Liver (tissue), 9 donors: Measurements from ENCODE around the gene CCDC32. TPM values are rescaled to one million over a fixed set of nuclear protein-coding genes. Genes with fewer than 3 reads are reported as not detected.

Experiments
- DNase-seq: peaks from one replicate; pipeline ENCODE4 v3.0.0-alpha.2; 2017; ENCODE audit warnings: low spot score
- H3K27ac ChIP-seq, 2 donors: one replicate each; pipeline ENCODE4 v1.7.0; 2013; ENCODE audit warnings: inconsistent platforms in 2 of 2, low read length in 2 of 2, control low read depth in 1 of 2, low read depth in 1 of 2, mild to moderate bottlenecking in 1 of 2
- H3K27me3 ChIP-seq, 4 donors: one replicate each; pipeline versions ENCODE4 v1.6.1 to v1.7.0; 2013; ENCODE audit warnings: low read length in 3 of 4, inconsistent platforms in 1 of 4, mild to moderate bottlenecking in 1 of 4, moderate library complexity in 1 of 4; ENCODE audit not compliant: control insufficient read depth in 4 of 4, insufficient read depth in 4 of 4
- H3K36me3 ChIP-seq, 4 donors: one replicate each; pipeline versions ENCODE4 v1.6.1 to v1.7.0; 2013; ENCODE audit warnings: low read length in 3 of 4, mild to moderate bottlenecking in 3 of 4, low read depth in 1 of 4, moderate library complexity in 1 of 4; ENCODE audit not compliant: control insufficient read depth in 4 of 4, insufficient read depth in 3 of 4
- H3K4me1 ChIP-seq, 4 donors: one replicate each; pipeline versions ENCODE4 v1.6.1 to v1.7.0; 2013; ENCODE audit warnings: low read length in 3 of 4, mild to moderate bottlenecking in 3 of 4, moderate library complexity in 1 of 4; ENCODE audit not compliant: control insufficient read depth in 4 of 4, insufficient read depth in 4 of 4
- H3K4me3 ChIP-seq, 3 donors: one replicate each; pipeline versions ENCODE4 v1.6.1 to v1.7.0; 2013; ENCODE audit warnings: low read length in 3 of 3, control low read depth in 1 of 3, low read depth in 1 of 3, mild to moderate bottlenecking in 1 of 3
- H3K9ac ChIP-seq, 2 donors: one replicate each; pipeline ENCODE4 v1.7.0; 2013; ENCODE audit warnings: low read length in 2 of 2, mild to moderate bottlenecking in 2 of 2, moderate library complexity in 2 of 2, control low read depth in 1 of 2, low read depth in 1 of 2
- H3K9me3 ChIP-seq, 4 donors: one replicate each; pipeline versions ENCODE4 v1.6.1 to v1.7.0; 2013; ENCODE audit warnings: low read length in 3 of 4; ENCODE audit not compliant: control insufficient read depth in 4 of 4
- ATF3 ChIP-seq: IDR thresholded peaks from 2 replicates; pipeline ENCODE4 v1.6.1; 2016; ENCODE audit warnings: antibody characterized with exemption
- CTCF ChIP-seq: fragments of 150-350 bp; IDR thresholded peaks from 2 replicates; pipeline ENCODE4 v1.5.1; 2017; ENCODE audit warnings: improper control_type of control experiment, low read depth, low read length; ENCODE audit not compliant: missing input control
- EGR1 ChIP-seq, 2 donors: IDR thresholded peaks; 2 replicates each; pipeline ENCODE4 v1.6.1; 2016 to 2018; ENCODE audit warnings: antibody characterized with exemption in 2 of 2, low read depth in 2 of 2
- FOXA1 ChIP-seq: IDR thresholded peaks from 2 replicates; pipeline ENCODE4 v1.6.1; 2016; ENCODE audit warnings: antibody characterized with exemption
- FOXA2 ChIP-seq: IDR thresholded peaks from 2 replicates; pipeline ENCODE4 v1.6.1; 2016; ENCODE audit warnings: antibody characterized with exemption
- GABPA ChIP-seq, 2 donors: IDR thresholded peaks in 1 of 2; conservative IDR thresholded peaks in 1 of 2; 2 replicates each; pipeline ENCODE4 v1.6.1; 2016; ENCODE audit warnings: antibody characterized with exemption in 2 of 2, mild to moderate bottlenecking in 1 of 2, moderate library complexity in 1 of 2
- HNF4A ChIP-seq, 2 donors: conservative IDR thresholded peaks; 2 replicates each; pipeline ENCODE4 v1.6.1; 2016; ENCODE audit warnings: antibody characterized with exemption in 2 of 2, mild to moderate bottlenecking in 2 of 2
- HNF4G ChIP-seq: IDR thresholded peaks from 2 replicates; pipeline ENCODE4 v1.6.1; 2016; ENCODE audit warnings: antibody characterized with exemption
- JUND ChIP-seq, 2 donors: IDR thresholded peaks; 2 replicates each; pipeline ENCODE4 v1.6.1; 2016; ENCODE audit warnings: antibody characterized with exemption in 2 of 2
- MAX ChIP-seq: IDR thresholded peaks from 2 replicates; pipeline ENCODE4 v1.6.1; 2016; ENCODE audit warnings: antibody characterized with exemption
- NR2F2 ChIP-seq: IDR thresholded peaks from 2 replicates; pipeline ENCODE4 v1.6.1; 2016; ENCODE audit warnings: antibody characterized with exemption
- RAD21 ChIP-seq, 2 donors: IDR thresholded peaks; 2 replicates each; pipeline ENCODE4 v1.6.1; 2016; ENCODE audit warnings: antibody characterized with exemption in 2 of 2, mild to moderate bottlenecking in 2 of 2
- REST ChIP-seq: IDR thresholded peaks from 2 replicates; pipeline ENCODE4 v1.6.1; 2016; ENCODE audit warnings: antibody characterized with exemption, mild to moderate bottlenecking
- RXRA ChIP-seq, 2 donors: IDR thresholded peaks; 2 replicates each; pipeline ENCODE4 v1.6.1; 2017 to 2018; ENCODE audit warnings: antibody characterized with exemption in 2 of 2, mild to moderate bottlenecking in 1 of 2
- SP1 ChIP-seq: IDR thresholded peaks from 2 replicates; pipeline ENCODE4 v1.6.1; 2018; ENCODE audit warnings: antibody characterized with exemption, mild to moderate bottlenecking
- TAF1 ChIP-seq: conservative IDR thresholded peaks from 2 replicates; pipeline ENCODE4 v1.6.1; 2016; ENCODE audit warnings: antibody characterized with exemption, mild to moderate bottlenecking
- YY1 ChIP-seq: IDR thresholded peaks from 2 replicates; pipeline ENCODE4 v1.6.1; 2016; ENCODE audit warnings: antibody characterized with exemption, mild to moderate bottlenecking
- ZBTB33 ChIP-seq: IDR thresholded peaks from 2 replicates; pipeline ENCODE4 v1.6.1; 2016; ENCODE audit warnings: antibody characterized with exemption
- whole genome bisulfite sequencing: extraction: QIAGEN DNeasy Blood & Tissue Kit; methylation state at CpG from one replicate; pipeline ENCODE4 v1.1.7; 2013; 5-methylcytosine and 5-hydroxymethylcytosine counted together
- polyA plus RNA-seq, 2 donors: library from polyadenylated mRNA; stranded (reverse) in 1 of 2; unstranded in 1 of 2; fragments of 200-250 nt in 1 of 2; fragments of >200 nt in 1 of 2; fragmentation: Nextera tagmentation in 1 of 2; extraction: Ambion mirVana in 1 of 2; gene quantifications; one replicate each; pipeline versions ENCODE4 v1.2.1 to v1.2.3, GENCODE V29; 2013 to 2015
- total RNA-seq, 2 donors: library from RNA; depleted of rRNA; stranded (reverse); fragments of >200 nt; gene quantifications; one replicate each; pipeline ENCODE4 v1.2.3, GENCODE V29; 2014
- donor health status: healthy.
- donor health status: healthy.
- donor health status: healthy.
- donor health status: healthy.
- donor health status: healthy.

Gene CCDC32
- total and polyA plus RNA-seq, 4 donors, result 7.9 to 13.5 (median 8.9) TPM

GRCh38 chr15:40550341-40551037 lies 14.4 kb downstream of the CCDC32 start:
- WGBS, result 89% methylated on average over 6 of the region's 6 CpGs
- H3K9ac ChIP-seq, result no peak overlapping the region
- DNase-seq, result no peak
- peaks cover 0 to 13% (median 10%) of the 10 kb centered on the region in 4 donors for H3K4me1 ChIP-seq
- H3K4me3 ChIP-seq, result no peak overlapping the region
- H3K9me3 ChIP-seq, result no peaks in the 10 kb centered on the region
- TF ChIP-seq EGR1 (IDR thresholded peaks at IDR 0.05; ENCODE audit: low read depth in 2 of 2), result no peak
- H3K27me3 ChIP-seq, result no peaks in the 10 kb centered on the region
- H3K27ac ChIP-seq, result peak overlapping the region; percentile 23 to 39
- peaks cover 2 to 25% (median 7%) of the 10 kb centered on the region in 4 donors for H3K36me3 ChIP-seq

- DNase-seq, result no peak
Measured at GRCh38 chr15:40549894-40550293, 14.9 kb downstream of the CCDC32 start.

More at GRCh38 chr15:40549894-40550293, 14.9 kb downstream of the CCDC32 start:
- H3K4me1 ChIP-seq, result peaks cover 0 to 13% (median 10%) of the 10 kb centered on the region in 4 donors
- no peak overlapping the region for H3K4me3 ChIP-seq
- peak overlapping the region; percentile 23 to 39 for H3K27ac ChIP-seq
- no peaks in the 10 kb centered on the region for H3K9me3 ChIP-seq
- no peaks in the 10 kb centered on the region for H3K27me3 ChIP-seq
- TF ChIP-seq YY1, result peak; percentile 22
- TF ChIP-seq EGR1 (IDR thresholded peaks at IDR 0.05; ENCODE audit: low read depth in 2 of 2), result no peak
- TF ChIP-seq TAF1, result no peak
- no peak for TF ChIP-seq GABPA (IDR thresholded peaks at IDR 0.05 in 1 of 2, conservative IDR thresholded peaks at IDR 0.05 in 1 of 2)
- TF ChIP-seq NR2F2, result no peak
- TF ChIP-seq ATF3, result no peak
- TF ChIP-seq FOXA2, result peak; percentile 70
- no peak for TF ChIP-seq CTCF
- TF ChIP-seq HNF4G, result no peak
- TF ChIP-seq FOXA1, result peak; percentile 84
- peak; percentile 31 for TF ChIP-seq SP1
- peak; percentile 13 to 75 for TF ChIP-seq HNF4A (conservative IDR thresholded peaks at IDR 0.05)
- peak; percentile 12 to 13 for TF ChIP-seq RAD21 (IDR thresholded peaks at IDR 0.05)
- TF ChIP-seq REST, result peak; percentile 12
- TF ChIP-seq MAX, result peak; percentile 46
- no peak for TF ChIP-seq ZBTB33
- TF ChIP-seq RXRA (IDR thresholded peaks at IDR 0.05), result peak; percentile 17 to 81
- TF ChIP-seq JUND (IDR thresholded peaks at IDR 0.05), result peak in 1 of 2 donors; percentile 42
- 33% methylated on average over 9 of the region's 9 CpGs for WGBS
- no peak overlapping the region for H3K9ac ChIP-seq
- peaks cover 0 to 20% (median 7%) of the 10 kb centered on the region in 4 donors for H3K36me3 ChIP-seq
